22Rv1 (cell line): ENCODE data around the gene ARID1B.
A peak's percentile ranks its signal among the peaks of the same experiment; 100 is the strongest.

Experiments used
- H3K27ac ChIP-seq: fragments of 450-650 bp; 2 replicates; pipeline ENCODE4 v1.5.1; 2017
- ZFX ChIP-seq: fragments of 450-650 bp; IDR thresholded peaks from 2 replicates; pipeline ENCODE4 v1.6.1; 2017; ENCODE audit warnings: antibody characterized with exemption, borderline replicate concordance
- TF ChIP-seq, protein P1 (sequence below): fragments of 450-650 bp; IDR thresholded peaks from 2 replicates; pipeline ENCODE4 v1.5.1; 2017; ENCODE audit warnings: mild to moderate bottlenecking

The ARID1B gene

DNA sequence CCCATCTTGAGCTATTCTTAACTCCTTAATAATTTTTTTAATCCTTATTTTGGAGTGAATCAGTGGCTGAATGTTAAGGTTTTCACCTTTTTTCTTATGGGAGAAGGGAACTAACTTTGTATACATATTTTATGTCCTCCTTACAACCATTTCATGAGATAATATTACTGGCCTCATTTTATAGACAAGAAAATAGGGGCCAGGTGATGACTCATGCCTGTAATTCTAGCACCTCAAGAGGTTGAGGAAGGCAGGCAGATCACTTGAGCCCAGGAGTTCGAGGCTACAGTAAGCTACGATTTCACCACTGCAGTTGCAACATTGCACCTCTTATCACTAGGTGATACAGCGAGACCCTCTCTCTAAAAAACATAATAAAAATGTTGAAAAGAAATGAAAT is 417.5 kb downstream of the ARID1B start:
- TF ChIP-seq ZFX: no peak
- H3K27ac ChIP-seq: peak overlapping the region; percentile 25

DNA sequence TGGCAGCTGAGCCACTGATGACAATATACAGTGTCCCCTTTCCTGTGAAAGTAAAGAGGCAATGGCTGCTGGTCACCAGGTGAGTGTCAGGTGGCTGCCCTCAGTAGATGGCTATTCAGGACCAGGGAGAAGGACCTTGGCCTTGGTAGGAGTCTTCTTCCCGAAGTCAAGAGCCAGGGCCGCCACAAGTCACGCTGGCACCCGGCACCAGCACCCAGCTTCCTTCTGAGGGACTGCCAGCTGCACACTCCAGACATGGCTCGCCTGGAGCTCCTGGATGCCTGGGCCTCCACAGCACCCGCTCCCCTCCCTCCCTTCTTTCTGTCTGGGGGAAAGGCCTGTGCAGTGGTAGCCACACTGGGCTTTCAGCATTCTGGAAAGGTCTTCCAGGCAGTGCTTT is 419.2 kb downstream of the ARID1B start:
- no peak overlapping the region for H3K27ac ChIP-seq
- TF ChIP-seq, protein P1, sequence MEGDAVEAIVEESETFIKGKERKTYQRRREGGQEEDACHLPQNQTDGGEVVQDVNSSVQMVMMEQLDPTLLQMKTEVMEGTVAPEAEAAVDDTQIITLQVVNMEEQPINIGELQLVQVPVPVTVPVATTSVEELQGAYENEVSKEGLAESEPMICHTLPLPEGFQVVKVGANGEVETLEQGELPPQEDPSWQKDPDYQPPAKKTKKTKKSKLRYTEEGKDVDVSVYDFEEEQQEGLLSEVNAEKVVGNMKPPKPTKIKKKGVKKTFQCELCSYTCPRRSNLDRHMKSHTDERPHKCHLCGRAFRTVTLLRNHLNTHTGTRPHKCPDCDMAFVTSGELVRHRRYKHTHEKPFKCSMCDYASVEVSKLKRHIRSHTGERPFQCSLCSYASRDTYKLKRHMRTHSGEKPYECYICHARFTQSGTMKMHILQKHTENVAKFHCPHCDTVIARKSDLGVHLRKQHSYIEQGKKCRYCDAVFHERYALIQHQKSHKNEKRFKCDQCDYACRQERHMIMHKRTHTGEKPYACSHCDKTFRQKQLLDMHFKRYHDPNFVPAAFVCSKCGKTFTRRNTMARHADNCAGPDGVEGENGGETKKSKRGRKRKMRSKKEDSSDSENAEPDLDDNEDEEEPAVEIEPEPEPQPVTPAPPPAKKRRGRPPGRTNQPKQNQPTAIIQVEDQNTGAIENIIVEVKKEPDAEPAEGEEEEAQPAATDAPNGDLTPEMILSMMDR: no peak
- no peak for TF ChIP-seq ZFX

DNA sequence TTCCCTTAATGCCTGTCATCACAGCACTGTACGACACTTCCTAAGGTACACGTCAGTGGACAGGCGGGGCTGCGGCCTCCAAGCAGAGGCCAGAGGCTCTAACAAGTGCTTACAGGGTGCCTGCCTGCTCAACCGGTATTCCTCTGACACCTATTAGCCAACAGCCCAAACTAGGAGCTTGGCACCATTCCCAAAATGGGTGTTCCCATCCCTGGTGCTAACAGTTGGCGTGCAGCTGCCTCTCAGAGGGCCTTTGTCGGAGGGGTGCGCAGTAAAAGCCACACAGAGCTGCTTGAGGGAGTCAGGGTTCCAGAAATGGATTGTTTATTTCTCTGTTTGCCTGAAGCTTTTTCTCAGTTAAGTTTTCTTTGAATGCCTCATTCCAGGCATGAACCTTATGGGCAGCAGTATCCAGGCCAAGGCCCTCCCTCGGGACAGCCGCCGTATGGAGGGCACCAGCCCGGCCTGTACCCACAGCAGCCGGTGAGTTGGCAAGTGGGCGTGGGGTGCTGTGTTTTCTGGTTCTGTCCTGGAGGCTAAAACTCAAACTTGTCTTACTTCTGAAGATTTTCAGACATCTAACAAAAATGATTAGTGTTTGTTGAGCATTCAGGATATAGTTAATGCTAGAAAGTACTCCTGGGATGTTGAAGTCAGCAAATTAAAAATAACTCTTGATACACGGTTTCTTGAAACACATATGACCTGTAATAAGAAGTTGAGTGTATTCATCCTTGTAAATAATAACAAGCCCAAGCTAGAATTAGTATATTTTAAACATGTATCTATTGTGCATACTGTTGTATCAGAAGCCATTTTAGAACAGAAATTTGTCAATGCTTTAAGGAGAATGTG is 421.5 kb downstream of the ARID1B start:
- no peak for TF ChIP-seq ZFX
- TF ChIP-seq, protein P1: no peak
- peak overlapping the region; percentile 50 for H3K27ac ChIP-seq

DNA sequence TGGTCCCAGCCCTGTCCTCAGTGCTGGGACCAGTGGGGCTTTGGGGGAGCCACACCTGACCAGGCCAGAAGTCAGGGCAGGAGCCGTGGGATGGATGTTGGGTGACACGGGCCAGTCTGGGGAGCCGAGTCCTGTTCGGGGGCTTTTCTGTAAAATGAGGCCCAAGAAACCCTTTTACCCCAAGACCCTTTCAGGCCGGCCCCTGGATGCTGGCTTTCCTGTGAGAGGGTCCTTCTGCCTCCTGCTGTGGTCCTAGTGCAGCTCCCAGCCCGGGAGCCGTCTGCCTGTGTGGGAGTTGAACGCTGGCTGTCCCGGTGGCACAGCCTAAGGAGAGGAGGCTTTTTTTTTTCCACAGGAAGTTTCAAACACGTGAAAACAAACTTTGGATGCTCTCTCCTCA is 422.9 kb downstream of the ARID1B start:
- H3K27ac ChIP-seq: no peak overlapping the region
- TF ChIP-seq, protein P1: no peak
- no peak for TF ChIP-seq ZFX

DNA sequence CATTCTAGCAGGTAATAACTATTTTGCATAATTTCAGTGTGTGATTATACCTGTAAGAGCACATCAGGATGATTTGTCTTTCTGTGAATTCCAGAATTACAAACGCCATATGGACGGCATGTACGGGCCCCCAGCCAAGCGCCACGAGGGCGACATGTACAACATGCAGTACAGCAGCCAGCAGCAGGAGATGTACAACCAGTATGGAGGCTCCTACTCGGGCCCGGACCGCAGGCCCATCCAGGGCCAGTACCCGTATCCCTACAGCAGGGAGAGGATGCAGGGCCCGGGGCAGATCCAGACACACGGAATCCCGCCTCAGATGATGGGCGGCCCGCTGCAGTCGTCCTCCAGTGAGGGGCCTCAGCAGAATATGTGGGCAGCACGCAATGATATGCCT is 423.4 kb downstream of the ARID1B start:
- H3K27ac ChIP-seq: no peak overlapping the region
- TF ChIP-seq, protein P1: no peak
- no peak for TF ChIP-seq ZFX

DNA sequence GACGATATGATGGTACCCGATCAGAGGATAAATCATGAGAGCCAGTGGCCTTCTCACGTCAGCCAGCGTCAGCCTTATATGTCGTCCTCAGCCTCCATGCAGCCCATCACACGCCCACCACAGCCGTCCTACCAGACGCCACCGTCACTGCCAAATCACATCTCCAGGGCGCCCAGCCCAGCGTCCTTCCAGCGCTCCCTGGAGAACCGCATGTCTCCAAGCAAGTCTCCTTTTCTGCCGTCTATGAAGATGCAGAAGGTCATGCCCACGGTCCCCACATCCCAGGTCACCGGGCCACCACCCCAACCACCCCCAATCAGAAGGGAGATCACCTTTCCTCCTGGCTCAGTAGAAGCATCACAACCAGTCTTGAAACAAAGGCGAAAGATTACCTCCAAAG is 423.9 kb downstream of the ARID1B start:
- no peak overlapping the region for H3K27ac ChIP-seq
- no peak for TF ChIP-seq ZFX
- TF ChIP-seq, protein P1: no peak

DNA sequence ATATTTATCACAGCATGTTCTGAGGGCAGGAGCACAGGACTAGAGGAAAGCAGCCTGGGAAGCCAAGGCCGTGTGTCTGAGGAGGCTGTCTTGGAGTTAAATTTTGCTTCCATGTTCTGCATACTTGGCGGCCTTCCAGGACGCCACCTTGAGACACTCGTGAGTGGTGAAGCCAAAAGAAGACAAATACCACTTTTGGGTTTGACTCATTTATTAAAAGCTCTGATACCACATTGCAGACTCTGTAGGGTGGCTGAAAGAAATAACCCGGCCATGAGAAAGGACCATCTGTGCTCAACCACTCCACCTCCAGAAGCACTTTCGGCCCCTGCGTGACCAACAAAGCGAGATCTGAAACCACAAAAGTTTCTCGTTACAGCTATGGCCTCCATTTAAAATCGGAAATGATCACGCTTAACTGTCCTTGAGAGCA is 426.1 kb downstream of the ARID1B start:
- TF ChIP-seq, protein P1: no peak
- no peak for TF ChIP-seq ZFX
- no peak overlapping the region for H3K27ac ChIP-seq
